Lung (tissue), 12 donors: ENCODE results near the gene KIFAP3. TPM values are rescaled to one million over a fixed set of nuclear protein-coding genes. Genes with fewer than 3 reads are reported as not detected.

Experiments used
- ATAC-seq: fragments of 200-7000 bp; cut with Tn5 transposase; one replicate; pipeline ENCODE4 v1.9.1; 2020; ENCODE audit warnings: moderate number of reproducible peaks; ENCODE audit not compliant: insufficient read depth, low FRiP score
- DNase-seq, 3 donors: peaks; one replicate each; pipeline ENCODE4 v3.0.0-alpha.2; 2013 to 2017
- H3K27ac ChIP-seq, 2 donors: one replicate each; pipeline ENCODE4 v1.5.1; 2013; ENCODE audit warnings: mild to moderate bottlenecking in 2 of 2, moderate library complexity in 2 of 2, control low read depth in 1 of 2, inconsistent platforms in 1 of 2, low read depth in 1 of 2, low read length in 1 of 2
- H3K27me3 ChIP-seq, 3 donors: one replicate each; pipeline ENCODE4 v1.5.1; 2013; ENCODE audit warnings: low read length in 2 of 3; ENCODE audit not compliant: control insufficient read depth in 3 of 3, insufficient read depth in 3 of 3
- H3K36me3 ChIP-seq, 4 donors: one replicate each; pipeline ENCODE4 v1.5.1; 2013; ENCODE audit warnings: low read length in 4 of 4, mild to moderate bottlenecking in 1 of 4, moderate library complexity in 1 of 4; ENCODE audit not compliant: control insufficient read depth in 4 of 4, insufficient read depth in 4 of 4
- H3K4me1 ChIP-seq, 5 donors: one replicate each; pipeline ENCODE4 v1.5.1; 2013; ENCODE audit warnings: low read length in 5 of 5, mild to moderate bottlenecking in 2 of 5, moderate library complexity in 1 of 5; ENCODE audit not compliant: control insufficient read depth in 5 of 5, insufficient read depth in 5 of 5
- H3K4me3 ChIP-seq: one replicate; pipeline ENCODE4 v1.5.1; 2013; ENCODE audit warnings: mild to moderate bottlenecking, control low read depth, moderate library complexity
- H3K9ac ChIP-seq, 2 donors: one replicate each; pipeline ENCODE4 v1.5.1; 2013; ENCODE audit warnings: low read length in 2 of 2, control low read depth in 1 of 2; ENCODE audit not compliant: insufficient read depth in 1 of 2
- H3K9me3 ChIP-seq, 4 donors: one replicate each; pipeline ENCODE4 v1.5.1; 2013; ENCODE audit warnings: low read length in 3 of 4, mild to moderate bottlenecking in 1 of 4, moderate library complexity in 1 of 4; ENCODE audit not compliant: control insufficient read depth in 4 of 4, insufficient read depth in 3 of 4
- CTCF ChIP-seq: IDR thresholded peaks from 2 replicates; pipeline ENCODE4 v1.5.1; 2012; ENCODE audit warnings: mild to moderate bottlenecking; ENCODE audit errors: control extremely low read depth, extremely low read depth
- WGBS, 2 donors: extraction: QIAGEN DNeasy Blood & Tissue Kit; methylation state at CpG; one replicate each; pipeline ENCODE4 v1.1.7; 2013; 5-methylcytosine and 5-hydroxymethylcytosine counted together
- polyA plus RNA-seq, 2 donors: library from polyadenylated mRNA; stranded (reverse); fragments of 200-250 nt; gene quantifications; one replicate each; pipeline ENCODE4 v1.2.1, GENCODE V29; 2013
- total RNA-seq, 2 donors: library from RNA; depleted of rRNA in 1 of 2; stranded (reverse); fragments of >200 nt in 1 of 2; gene quantifications; one replicate each; pipeline ENCODE4 v1.2.1, GENCODE V29; 2014 to 2021
- donor health status: control.
- donor health status: control.
- donor health status: Bipolar disorder and iron deficiency.
- donor health status: healthy.
- donor health status: DM: yes; HTN: yes; CAD: no.

The KIFAP3 gene
- total and polyA plus RNA-seq, 4 donors, result 11.5 to 48.4 (median 17.3) TPM

- DNase-seq (no peak), ATAC-seq (no peak)
- Histone ChIP-seq H3K9me3 (peaks cover 0 to 4% (median 0%) of the 10 kb centered on the region in 4 donors), H3K27ac (no peak overlapping the region), H3K4me3 (no peak overlapping the region), H3K27me3 (no peaks in the 10 kb centered on the region), H3K9ac (no peak overlapping the region), H3K36me3 (peaks cover 0 to 3% (median 0%) of the 10 kb centered on the region in 4 donors), H3K4me1 (no peaks in the 10 kb centered on the region)
- no peak for TF ChIP-seq CTCF
- 65 to 78% methylated on average over 15 of the region's 15 CpGs for WGBS, 2 donors
Observed at GRCh38 chr1:169915150-169915549, 159.3 kb downstream of the KIFAP3 start.

- no peak for TF ChIP-seq CTCF
- WGBS, 2 donors, result 50 to 65% methylated on average over 3 of the region's 3 CpGs
- H3K9me3 ChIP-seq, result peaks cover 0 to 4% (median 0%) of the 10 kb centered on the region in 4 donors
- H3K4me1 ChIP-seq, result no peaks in the 10 kb centered on the region
- no peak for DNase-seq
- H3K27me3 ChIP-seq, result no peaks in the 10 kb centered on the region
- ATAC-seq, result no peak
- no peak overlapping the region for H3K27ac ChIP-seq
- H3K4me3 ChIP-seq, result no peak overlapping the region
- H3K36me3 ChIP-seq, result peaks cover 0 to under 1% (median 0%) of the 10 kb centered on the region in 4 donors
- no peak overlapping the region for H3K9ac ChIP-seq
Observed at GRCh38 chr1:169914531-169914930, 160.0 kb downstream of the KIFAP3 start.

GRCh38 chr1:169909499-169909898, 165.0 kb downstream of the KIFAP3 start:
- no peak overlapping the region for H3K4me3 ChIP-seq
- no peaks in the 10 kb centered on the region for H3K27me3 ChIP-seq
- H3K9ac ChIP-seq, result no peak overlapping the region
- H3K36me3 ChIP-seq, result no peaks in the 10 kb centered on the region
- no peak for ATAC-seq
- no peak for DNase-seq
- H3K9me3 ChIP-seq, result peaks cover 0 to 4% (median 0%) of the 10 kb centered on the region in 4 donors
- no peak for TF ChIP-seq CTCF
- no peaks in the 10 kb centered on the region for H3K4me1 ChIP-seq
- H3K27ac ChIP-seq, result no peak overlapping the region
- 93 to 94% methylated on average over 16 of the region's 16 CpGs for WGBS, 2 donors

GRCh38 chr1:169906938-169907337, 167.6 kb downstream of the KIFAP3 start:
- no peaks in the 10 kb centered on the region for H3K4me1 ChIP-seq
- ATAC-seq, result no peak
- no peak for TF ChIP-seq CTCF
- no peaks in the 10 kb centered on the region for H3K27me3 ChIP-seq
- no peak overlapping the region for H3K9ac ChIP-seq
- H3K4me3 ChIP-seq, result no peak overlapping the region
- no peaks in the 10 kb centered on the region for H3K36me3 ChIP-seq
- no peak overlapping the region for H3K27ac ChIP-seq
- peaks cover 0 to 4% (median 0%) of the 10 kb centered on the region in 4 donors for H3K9me3 ChIP-seq
- DNase-seq, result no peak
